AG04449 (cell line): ENCODE data around the gene KBTBD7.

Experiments
- CTCF ChIA-PET: fragments of 350-600 bp; formaldehyde crosslinking; extraction: SDS; loops from one replicate; lab custom pipeline; 2021; ENCODE audit warnings: antibody characterized with exemption; lab: Yijun Ruan, JAX
- POLR2A ChIA-PET: fragments of 400-600, 350-600 bp; formaldehyde crosslinking; extraction: SDS; loops from one replicate; lab custom pipeline; 2020; ENCODE audit warnings: antibody characterized with exemption, inconsistent platforms; lab: Yijun Ruan, JAX
- DNase-seq: peaks from one replicate; pipeline ENCODE4 v3.0.0-alpha.2; 2010; ENCODE audit warnings: low read depth, low spot score
- H3K4me3 ChIP-seq: 2 replicates; pipeline ENCODE4 v1.5.1; 2011; ENCODE audit warnings: low read depth, mild to moderate bottlenecking, control low read depth, low read length
- TF ChIP-seq, protein P1 (sequence below): IDR thresholded peaks from one replicate; pipeline ENCODE4 v1.5.1; 2011; ENCODE audit warnings: mild to moderate bottlenecking, moderate library complexity, low read length, control low read depth, inconsistent platforms; ENCODE audit not compliant: insufficient read depth; ENCODE audit errors: missing control alignments

The KBTBD7 gene

DNA sequence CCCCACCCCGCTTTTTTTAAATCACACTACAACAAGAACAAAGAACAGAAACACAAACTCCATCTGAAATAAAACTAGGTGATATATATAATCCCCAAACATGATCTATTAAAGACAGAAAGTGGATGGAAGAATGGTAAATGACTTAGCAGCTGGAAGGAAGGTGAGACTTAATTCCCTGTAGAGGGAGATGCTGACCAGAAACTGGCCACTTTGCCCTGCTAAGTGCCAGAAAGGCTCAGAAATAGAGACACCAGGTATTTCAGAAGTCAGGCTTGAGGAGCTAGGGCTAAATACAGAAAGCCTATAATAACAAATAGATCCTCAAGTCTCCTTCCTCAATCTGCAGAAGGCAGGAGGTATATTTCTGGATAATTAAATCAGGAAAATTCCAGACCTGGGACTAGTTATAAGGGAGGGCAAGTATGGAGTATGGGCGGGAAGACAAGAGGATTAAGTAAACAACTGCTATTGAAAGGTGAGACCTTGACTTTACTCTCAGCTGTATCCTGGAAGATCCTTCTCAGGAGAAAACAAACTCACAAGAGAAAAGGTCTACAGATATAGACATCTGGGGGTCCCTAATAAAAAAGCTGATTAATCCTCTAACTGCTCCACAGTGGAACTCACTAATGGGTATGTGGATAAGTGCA lies 36.8 kb upstream of the KBTBD7 start:
- DNase-seq = no peak
- TF ChIP-seq, protein P1, sequence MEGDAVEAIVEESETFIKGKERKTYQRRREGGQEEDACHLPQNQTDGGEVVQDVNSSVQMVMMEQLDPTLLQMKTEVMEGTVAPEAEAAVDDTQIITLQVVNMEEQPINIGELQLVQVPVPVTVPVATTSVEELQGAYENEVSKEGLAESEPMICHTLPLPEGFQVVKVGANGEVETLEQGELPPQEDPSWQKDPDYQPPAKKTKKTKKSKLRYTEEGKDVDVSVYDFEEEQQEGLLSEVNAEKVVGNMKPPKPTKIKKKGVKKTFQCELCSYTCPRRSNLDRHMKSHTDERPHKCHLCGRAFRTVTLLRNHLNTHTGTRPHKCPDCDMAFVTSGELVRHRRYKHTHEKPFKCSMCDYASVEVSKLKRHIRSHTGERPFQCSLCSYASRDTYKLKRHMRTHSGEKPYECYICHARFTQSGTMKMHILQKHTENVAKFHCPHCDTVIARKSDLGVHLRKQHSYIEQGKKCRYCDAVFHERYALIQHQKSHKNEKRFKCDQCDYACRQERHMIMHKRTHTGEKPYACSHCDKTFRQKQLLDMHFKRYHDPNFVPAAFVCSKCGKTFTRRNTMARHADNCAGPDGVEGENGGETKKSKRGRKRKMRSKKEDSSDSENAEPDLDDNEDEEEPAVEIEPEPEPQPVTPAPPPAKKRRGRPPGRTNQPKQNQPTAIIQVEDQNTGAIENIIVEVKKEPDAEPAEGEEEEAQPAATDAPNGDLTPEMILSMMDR = no peak
- POLR2A ChIA-PET = no interaction called here
- H3K4me3 ChIP-seq = no peak overlapping the region
- CTCF ChIA-PET = interaction anchor here (1.1 to 2.0 kb wide), 5 partner anchors 8 to 157 kb away, joined by 3 to 11 read pairs (median 3); no protein-coding TSS in a partner anchor

DNA sequence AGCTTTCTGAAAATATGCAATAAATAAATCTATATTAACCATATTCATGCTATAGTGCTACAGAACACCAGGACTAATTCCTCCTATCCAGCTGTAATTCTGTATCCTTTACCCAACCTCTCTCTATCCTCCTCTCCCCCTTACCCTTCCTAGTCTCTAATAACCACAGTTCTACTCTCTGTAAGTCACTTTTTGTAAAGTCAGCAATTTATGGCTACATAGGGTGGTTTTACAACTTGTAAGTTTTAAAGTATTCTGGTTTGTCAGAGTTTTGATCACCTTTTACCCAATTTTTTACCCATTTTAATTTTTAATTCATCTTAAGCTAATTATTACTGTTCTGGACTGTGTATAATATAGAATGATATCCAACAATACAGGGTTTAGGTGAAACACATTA lies 35.0 kb upstream of the KBTBD7 start:
- DNase-seq = no peak
- ChIA-PET CTCF (interaction anchor here (0.8 to 1.0 kb wide), 2 partner anchors 155 to 174 kb away, joined by 3 read pairs; no protein-coding TSS in a partner anchor), POLR2A (no interaction called here)
- no peak overlapping the region for H3K4me3 ChIP-seq
- TF ChIP-seq, protein P1 = no peak

DNA sequence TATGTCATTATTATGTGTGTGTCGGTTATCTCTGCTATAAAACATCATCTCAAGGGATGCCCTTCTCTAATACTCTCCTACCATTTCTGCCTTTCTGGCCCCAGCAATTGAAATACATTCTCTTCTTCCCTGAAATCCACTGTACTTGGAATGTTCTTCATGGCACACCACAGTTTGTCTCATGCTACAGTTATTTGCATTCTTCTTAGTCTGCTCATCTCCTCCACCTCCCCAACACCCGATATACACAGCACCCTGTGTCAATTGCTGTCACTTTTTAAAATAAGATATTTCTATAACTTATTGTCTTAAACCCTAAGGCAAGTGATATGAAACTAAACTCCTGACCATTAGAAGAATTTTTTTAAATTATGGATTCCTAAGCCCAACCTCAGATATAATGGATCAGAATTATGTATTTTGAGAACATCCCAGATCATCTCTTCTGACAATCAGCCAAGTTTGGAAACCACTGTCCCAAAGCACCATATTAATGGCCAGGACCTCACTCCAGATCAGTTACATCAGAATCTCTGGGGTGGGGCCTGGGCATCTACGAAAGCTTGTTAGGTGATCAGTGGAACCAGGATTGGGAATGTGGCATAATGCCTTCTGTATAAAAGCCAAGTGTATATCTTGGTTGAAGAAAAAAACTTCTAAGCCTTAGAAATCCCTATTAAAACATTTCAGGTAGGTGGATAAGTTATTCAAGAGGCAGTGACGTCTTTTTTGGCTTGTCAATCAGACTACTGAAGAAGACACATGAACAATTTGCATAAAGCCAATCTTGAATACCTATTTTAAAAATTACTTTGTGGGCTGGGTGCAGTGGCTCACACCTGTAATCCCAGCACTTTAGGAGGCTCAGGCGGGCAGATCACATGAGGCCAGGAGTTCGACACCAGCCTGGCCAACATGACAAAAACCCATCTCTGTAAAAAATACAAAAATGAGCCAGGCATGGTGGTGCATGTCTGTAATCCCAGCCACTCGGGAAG lies 30.0 kb upstream of the KBTBD7 start:
- CTCF ChIA-PET = no interaction called here
- peak; percentile 55 for DNase-seq
- H3K4me3 ChIP-seq = no peak overlapping the region
- POLR2A ChIA-PET = no interaction called here
- TF ChIP-seq, protein P1 = no peak

DNA sequence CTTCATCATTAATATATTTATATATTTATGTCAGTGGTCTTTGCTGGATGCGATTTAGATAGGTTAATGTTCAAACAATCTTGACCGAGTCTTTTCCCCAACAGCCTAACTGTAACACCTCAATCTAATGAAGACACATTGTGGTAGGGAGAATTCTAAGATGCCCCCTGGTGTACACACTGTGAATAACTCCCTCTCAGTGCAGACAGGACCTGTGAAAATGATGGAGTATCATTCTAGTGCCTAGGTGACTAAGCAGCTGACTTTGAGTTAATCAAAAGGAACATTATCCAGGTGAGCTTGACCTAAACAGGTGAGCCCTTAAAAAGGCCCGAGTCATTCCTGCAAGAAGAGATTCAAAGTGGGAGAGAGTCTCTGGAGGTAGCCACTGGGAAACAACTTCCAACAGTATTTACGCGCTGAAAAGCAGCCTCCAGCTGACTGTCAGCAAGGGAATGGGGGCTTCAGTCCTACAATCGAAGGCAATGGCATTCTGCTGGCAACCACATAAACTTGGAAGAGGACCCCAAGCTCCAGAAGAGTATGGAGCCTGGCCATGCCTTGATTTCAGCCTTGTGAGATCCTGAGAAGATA lies 28.0 kb upstream of the KBTBD7 start:
- ChIA-PET CTCF (interaction anchor here (0.6 to 3.5 kb wide), 17 partner anchors 8 to 168 kb away, joined by 3 to 19 read pairs (median 5); no protein-coding TSS in a partner anchor), POLR2A (no interaction called here)
- H3K4me3 ChIP-seq = no peak overlapping the region
- DNase-seq = no peak
- TF ChIP-seq, protein P1 = peak; percentile 60

DNA sequence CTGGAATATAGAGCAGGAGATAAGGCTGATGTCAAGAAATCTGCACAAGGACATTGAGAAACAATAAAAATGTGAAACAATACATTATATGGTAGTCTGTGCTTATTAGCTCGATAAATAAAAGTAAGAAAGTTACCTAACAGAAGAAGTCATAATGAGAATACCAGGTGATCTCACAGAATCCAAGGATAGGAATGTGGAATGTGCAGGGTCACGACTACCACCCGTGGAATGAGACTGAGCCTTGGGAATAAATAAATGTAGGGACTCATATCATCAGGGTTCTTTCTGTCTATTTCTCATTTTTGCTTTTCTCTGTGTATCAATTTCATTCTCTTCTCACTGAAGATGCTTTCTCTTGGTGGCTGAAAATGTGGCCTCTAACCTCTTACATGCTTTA lies 26.0 kb upstream of the KBTBD7 start:
- TF ChIP-seq, protein P1 = no peak
- ChIA-PET POLR2A (no interaction called here), CTCF (interaction anchor here (1.2 to 3.5 kb wide), 4 partner anchors 24 to 137 kb away, joined by 3 to 16 read pairs (median 8); no protein-coding TSS in a partner anchor)
- H3K4me3 ChIP-seq = no peak overlapping the region
- DNase-seq = no peak
